ENCODE data around the gene EVI5L.
"Not testable (repeated sequence)": the region's sequence is repeated elsewhere in the genome, so short reads cannot be mapped to it uniquely, and the experiment has no call there.

Gene EVI5L

GRCh38 chr19:7816040-7816439 is 14.0 kb upstream of the EVI5L start:
- not testable (repeated sequence) for H3K4me3 ChIP-seq (ENCODE audit: extremely low read depth, insufficient read depth, low read length, poor library complexity, severe bottlenecking); H3K27ac ChIP-seq (ENCODE audit: low read depth, low read length, severe bottlenecking); H3K9me3 ChIP-seq (ENCODE audit: control insufficient read depth, low read length); H3K36me3 ChIP-seq (ENCODE audit: control insufficient read depth, insufficient read depth, low read length); H3K4me1 ChIP-seq (ENCODE audit: control insufficient read depth, insufficient read depth, low read length, poor library complexity, severe bottlenecking)
- 80% methylated on average over 2 of the region's 3 CpGs; no CpG with 5 or more reads in 1 of the 2 experiments for WGBS, 2 experiments (ENCODE audit: insufficient coverage in 2 of 2)

GRCh38 chr19:7817801-7818200 is 12.2 kb upstream of the EVI5L start:
- Histone ChIP-seq H3K27ac (ENCODE audit: low read depth, low read length, severe bottlenecking) (no peak overlapping the region), H3K36me3 (ENCODE audit: control insufficient read depth, insufficient read depth, low read length) (no peaks in the 10 kb centered on the region), H3K9me3 (ENCODE audit: control insufficient read depth, low read length) (no peaks in the 10 kb centered on the region), H3K4me3 (ENCODE audit: extremely low read depth, insufficient read depth, low read length, poor library complexity, severe bottlenecking) (no peak overlapping the region), H3K4me1 (ENCODE audit: control insufficient read depth, insufficient read depth, low read length, poor library complexity, severe bottlenecking) (no peaks in the 10 kb centered on the region)
- WGBS, 2 experiments (ENCODE audit: insufficient coverage in 2 of 2) = 100% methylated on average over 1 of the region's 1 CpG; no CpG with 5 or more reads in 1 of the 2 experiments

GRCh38 chr19:7818806-7819205 is 11.2 kb upstream of the EVI5L start:
- no peaks in the 10 kb centered on the region for H3K4me1 ChIP-seq (ENCODE audit: control insufficient read depth, insufficient read depth, low read length, poor library complexity, severe bottlenecking)
- H3K36me3 ChIP-seq (ENCODE audit: control insufficient read depth, insufficient read depth, low read length) = no peaks in the 10 kb centered on the region
- 57 to 67% methylated on average over 1 to 2 of the region's 2 CpGs for WGBS, 2 experiments (ENCODE audit: insufficient coverage in 2 of 2)
- no peak overlapping the region for H3K27ac ChIP-seq (ENCODE audit: low read depth, low read length, severe bottlenecking)
- no peak overlapping the region for H3K4me3 ChIP-seq (ENCODE audit: extremely low read depth, insufficient read depth, low read length, poor library complexity, severe bottlenecking)
- no peaks in the 10 kb centered on the region for H3K9me3 ChIP-seq (ENCODE audit: control insufficient read depth, low read length)

GRCh38 chr19:7819337-7819736 is 10.7 kb upstream of the EVI5L start:
- no peak overlapping the region for H3K27ac ChIP-seq (ENCODE audit: low read depth, low read length, severe bottlenecking)
- no peaks in the 10 kb centered on the region for H3K36me3 ChIP-seq (ENCODE audit: control insufficient read depth, insufficient read depth, low read length)
- no peak overlapping the region for H3K4me3 ChIP-seq (ENCODE audit: extremely low read depth, insufficient read depth, low read length, poor library complexity, severe bottlenecking)
- no peaks in the 10 kb centered on the region for H3K4me1 ChIP-seq (ENCODE audit: control insufficient read depth, insufficient read depth, low read length, poor library complexity, severe bottlenecking)
- 80% methylated on average over 1 of the region's 2 CpGs; no CpG with 5 or more reads in 1 of the 2 experiments for WGBS, 2 experiments (ENCODE audit: insufficient coverage in 2 of 2)
- H3K9me3 ChIP-seq (ENCODE audit: control insufficient read depth, low read length) = no peaks in the 10 kb centered on the region

GRCh38 chr19:7820588-7820987 is 9.4 kb upstream of the EVI5L start:
- no peaks in the 10 kb centered on the region for H3K9me3 ChIP-seq (ENCODE audit: control insufficient read depth, low read length)
- no peaks in the 10 kb centered on the region for H3K36me3 ChIP-seq (ENCODE audit: control insufficient read depth, insufficient read depth, low read length)
- H3K4me3 ChIP-seq (ENCODE audit: extremely low read depth, insufficient read depth, low read length, poor library complexity, severe bottlenecking) = no peak overlapping the region
- H3K4me1 ChIP-seq (ENCODE audit: control insufficient read depth, insufficient read depth, low read length, poor library complexity, severe bottlenecking) = no peaks in the 10 kb centered on the region
- 50 to 80% methylated on average over 1 of the region's 3 CpGs for WGBS, 2 experiments (ENCODE audit: insufficient coverage in 2 of 2)
- H3K27ac ChIP-seq (ENCODE audit: low read depth, low read length, severe bottlenecking) = no peak overlapping the region

GRCh38 chr19:7822910-7823515 is 7.0 kb upstream of the EVI5L start:
- WGBS, 2 experiments (ENCODE audit: insufficient coverage in 2 of 2) = 63 to 85% methylated on average over 1 to 2 of the region's 4 CpGs
- no peaks in the 10 kb centered on the region for H3K36me3 ChIP-seq (ENCODE audit: control insufficient read depth, insufficient read depth, low read length)
- H3K9me3 ChIP-seq (ENCODE audit: control insufficient read depth, low read length) = no peaks in the 10 kb centered on the region
- H3K4me1 ChIP-seq (ENCODE audit: control insufficient read depth, insufficient read depth, low read length, poor library complexity, severe bottlenecking) = no peaks in the 10 kb centered on the region
- no peak overlapping the region for H3K4me3 ChIP-seq (ENCODE audit: extremely low read depth, insufficient read depth, low read length, poor library complexity, severe bottlenecking)
- no peak overlapping the region for H3K27ac ChIP-seq (ENCODE audit: low read depth, low read length, severe bottlenecking)

- Histone ChIP-seq H3K36me3 (ENCODE audit: control insufficient read depth, insufficient read depth, low read length) (no peaks in the 10 kb centered on the region), H3K9me3 (ENCODE audit: control insufficient read depth, low read length) (no peaks in the 10 kb centered on the region), H3K4me3 (ENCODE audit: extremely low read depth, insufficient read depth, low read length, poor library complexity, severe bottlenecking) (no peak overlapping the region), H3K4me1 (ENCODE audit: control insufficient read depth, insufficient read depth, low read length, poor library complexity, severe bottlenecking) (no peaks in the 10 kb centered on the region), H3K27ac (ENCODE audit: low read depth, low read length, severe bottlenecking) (no peak overlapping the region)
- 61 to 69% methylated on average over 8 to 9 of the region's 9 CpGs for WGBS, 2 experiments (ENCODE audit: insufficient coverage in 2 of 2)
Observed at GRCh38 chr19:7823686-7824301, 6.2 kb upstream of the EVI5L start.

- H3K27ac ChIP-seq (ENCODE audit: low read depth, low read length, severe bottlenecking) = no peak overlapping the region
- H3K9me3 ChIP-seq (ENCODE audit: control insufficient read depth, low read length) = no peaks in the 10 kb centered on the region
- no peaks in the 10 kb centered on the region for H3K4me1 ChIP-seq (ENCODE audit: control insufficient read depth, insufficient read depth, low read length, poor library complexity, severe bottlenecking)
- H3K36me3 ChIP-seq (ENCODE audit: control insufficient read depth, insufficient read depth, low read length) = no peaks in the 10 kb centered on the region
- H3K4me3 ChIP-seq (ENCODE audit: extremely low read depth, insufficient read depth, low read length, poor library complexity, severe bottlenecking) = peak overlapping the region; percentile 55
- WGBS, 2 experiments (ENCODE audit: insufficient coverage in 2 of 2) = 12% methylated on average over 17 to 18 of the region's 18 CpGs
Observed at GRCh38 chr19:7829166-7829520, 875 bp upstream of the EVI5L start.

- no peaks in the 10 kb centered on the region for H3K4me1 ChIP-seq (ENCODE audit: control insufficient read depth, insufficient read depth, low read length, poor library complexity, severe bottlenecking)
- no peaks in the 10 kb centered on the region for H3K36me3 ChIP-seq (ENCODE audit: control insufficient read depth, insufficient read depth, low read length)
- no peaks in the 10 kb centered on the region for H3K9me3 ChIP-seq (ENCODE audit: control insufficient read depth, low read length)
- peak overlapping the region; percentile 55 for H3K4me3 ChIP-seq (ENCODE audit: extremely low read depth, insufficient read depth, low read length, poor library complexity, severe bottlenecking)
- no peak overlapping the region for H3K27ac ChIP-seq (ENCODE audit: low read depth, low read length, severe bottlenecking)
- WGBS, 2 experiments (ENCODE audit: insufficient coverage in 2 of 2) = 0 to 1% methylated on average over 37 to 44 of the region's 53 CpGs
Observed at GRCh38 chr19:7830272-7830771, 304 bp downstream of the EVI5L start.

GRCh38 chr19:7830823-7831222 is 805 bp downstream of the EVI5L start:
- no peaks in the 10 kb centered on the region for H3K36me3 ChIP-seq (ENCODE audit: control insufficient read depth, insufficient read depth, low read length)
- no peaks in the 10 kb centered on the region for H3K4me1 ChIP-seq (ENCODE audit: control insufficient read depth, insufficient read depth, low read length, poor library complexity, severe bottlenecking)
- H3K4me3 ChIP-seq (ENCODE audit: extremely low read depth, insufficient read depth, low read length, poor library complexity, severe bottlenecking) = peak overlapping the region; percentile 55
- no peak overlapping the region for H3K27ac ChIP-seq (ENCODE audit: low read depth, low read length, severe bottlenecking)
- H3K9me3 ChIP-seq (ENCODE audit: control insufficient read depth, low read length) = no peaks in the 10 kb centered on the region
- WGBS, 2 experiments (ENCODE audit: insufficient coverage in 2 of 2) = 83 to 100% methylated on average over 2 to 5 of the region's 7 CpGs

GRCh38 chr19:7831452-7831851 is 1.4 kb downstream of the EVI5L start:
- Histone ChIP-seq H3K36me3 (ENCODE audit: control insufficient read depth, insufficient read depth, low read length) (no peaks in the 10 kb centered on the region), H3K4me1 (ENCODE audit: control insufficient read depth, insufficient read depth, low read length, poor library complexity, severe bottlenecking) (no peaks in the 10 kb centered on the region), H3K9me3 (ENCODE audit: control insufficient read depth, low read length) (no peaks in the 10 kb centered on the region), H3K27ac (ENCODE audit: low read depth, low read length, severe bottlenecking) (no peak overlapping the region), H3K4me3 (ENCODE audit: extremely low read depth, insufficient read depth, low read length, poor library complexity, severe bottlenecking) (no peak overlapping the region)
- WGBS, 2 experiments (ENCODE audit: insufficient coverage in 2 of 2) = 31 to 39% methylated on average over 6 to 10 of the region's 10 CpGs

Measured in mesodermal cell (in vitro differentiated cells).